HG03571 (cell line): ENCODE measurements around the gene PFKP.

Experiments used
- ATAC-seq: cut with Tn5 transposase; IDR thresholded peaks from one replicate; pipeline ENCODE4 v1.9.1; 2021; ENCODE audit not compliant: unreplicated experiment

The PFKP gene

GRCh38 chr10:3068968-3069737 lies 1.8 kb downstream of the PFKP start:
- peak; percentile 28 for ATAC-seq

- ATAC-seq = no peak
Observed at GRCh38 chr10:3069876-3070275, 2.5 kb downstream of the PFKP start.

- no peak for ATAC-seq
Observed at GRCh38 chr10:3071405-3072198, 4.3 kb downstream of the PFKP start.

- no peak for ATAC-seq
Observed at GRCh38 chr10:3072641-3073360, 5.5 kb downstream of the PFKP start.

GRCh38 chr10:3074145-3074665 lies 6.9 kb downstream of the PFKP start:
- no peak for ATAC-seq

- no peak for ATAC-seq
Observed at GRCh38 chr10:3074985-3075600, 7.7 kb downstream of the PFKP start.

- ATAC-seq = no peak
Observed at GRCh38 chr10:3076138-3076537, 8.8 kb downstream of the PFKP start.

- no peak for ATAC-seq
Observed at GRCh38 chr10:3077509-3077908, 10.2 kb downstream of the PFKP start.

GRCh38 chr10:3077940-3078630 lies 10.7 kb downstream of the PFKP start:
- ATAC-seq = no peak

- ATAC-seq = no peak
Observed at GRCh38 chr10:3081383-3081981, 14.1 kb downstream of the PFKP start.

- no peak for ATAC-seq
Observed at GRCh38 chr10:3082290-3082689, 14.9 kb downstream of the PFKP start.

- no peak for ATAC-seq
Observed at GRCh38 chr10:3085785-3086567, 18.6 kb downstream of the PFKP start.

GRCh38 chr10:3090388-3090787 lies 23.0 kb downstream of the PFKP start:
- no peak for ATAC-seq

- ATAC-seq = no peak
Observed at GRCh38 chr10:3090914-3091787, 23.8 kb downstream of the PFKP start.

- ATAC-seq = no peak
Observed at GRCh38 chr10:3091921-3092320, 24.6 kb downstream of the PFKP start.

- no peak for ATAC-seq
Observed at GRCh38 chr10:3093996-3094395, 26.6 kb downstream of the PFKP start.

- ATAC-seq = no peak
Observed at GRCh38 chr10:3094609-3095036, 27.3 kb downstream of the PFKP start.
